ENCODE results near the gene C12orf76. TPM values are rescaled to one million over a fixed set of nuclear protein-coding genes. Genes with fewer than 3 reads are reported as not detected.

C12orf76 gene
- total and polyA plus RNA-seq, 10 of the 15 experiments (the other 5 are each of a cell fraction or from before 2014, with no cell fraction given) = 3.6 to 20.4 (median 10.7) TPM

DNA sequence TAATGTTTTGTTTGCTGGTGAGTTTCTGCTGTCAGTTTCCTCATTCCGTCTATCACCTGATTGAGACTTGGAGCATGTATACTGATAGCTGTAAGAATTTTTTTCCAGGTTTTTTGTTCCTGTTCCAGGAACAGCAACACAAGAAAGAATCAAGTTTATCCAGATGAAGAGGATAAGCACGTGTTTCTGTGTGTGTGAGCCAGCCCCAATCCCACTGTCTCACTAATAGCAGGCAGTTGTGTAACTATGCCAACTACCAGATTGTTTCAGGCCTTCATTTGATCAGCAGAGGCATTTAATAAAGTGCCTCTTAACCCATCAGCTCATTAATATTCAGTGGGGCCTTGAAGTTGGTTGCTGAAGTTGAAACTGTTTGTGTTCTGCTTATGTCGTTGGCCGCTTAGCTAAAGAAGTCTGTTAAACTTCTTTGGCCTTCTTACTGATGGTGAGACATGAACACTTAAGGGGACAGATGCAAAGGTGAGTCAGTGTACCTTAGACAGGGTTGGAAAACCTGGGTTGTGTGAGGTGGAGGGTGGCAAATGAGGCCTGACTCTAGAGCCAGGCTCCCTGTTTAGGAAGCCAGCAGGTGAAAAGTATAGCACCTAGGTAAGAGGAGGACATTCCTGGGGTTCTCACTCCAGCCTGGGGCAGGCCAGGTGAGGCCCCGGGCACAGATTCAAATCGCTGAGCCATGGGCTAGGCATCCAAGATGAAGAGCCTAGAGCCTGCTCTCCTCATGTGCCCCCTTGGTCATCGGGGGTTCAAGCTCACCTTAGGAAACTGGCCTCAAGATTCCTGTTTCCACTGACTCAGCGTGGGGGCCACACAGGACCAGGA, 45.4 kb downstream of the C12orf76 start:
- Histone ChIP-seq H3K4me1 (ENCODE audit: control insufficient read depth, insufficient read depth, low read length) (peaks cover 38% of the 10 kb centered on the region), H3K4me2 (ENCODE audit: control insufficient read depth, insufficient read depth) (peak overlapping the region; percentile 82), H4K20me1 (ENCODE audit: control insufficient read depth, insufficient read depth) (no peaks in the 10 kb centered on the region), H2AFZ (ENCODE audit: control insufficient read depth, low read depth, low read length) (no peak overlapping the region), H3K79me2 (ENCODE audit: control insufficient read depth, insufficient read depth, low read length) (peaks cover 60% of the 10 kb centered on the region), H3K27ac (ENCODE audit: control insufficient read depth, insufficient read depth) (peak overlapping the region; percentile 72), H3K9me3 (replicated peaks; ENCODE audit: control insufficient read depth, insufficient read depth, low read length) (no peaks in the 10 kb centered on the region; the same call in 2 of the 3 replicates), H3K9ac (ENCODE audit: control insufficient read depth, insufficient read depth, low read length) (peak overlapping the region; percentile 16), H3K36me3 (ENCODE audit: control insufficient read depth in 2 of 2, insufficient read depth in 2 of 2, low read length in 1 of 2) (peaks cover 0 to 5% of the 10 kb centered on the region in 2 experiments; a peak in 1 of 4 replicates), H3K4me3 (peak overlapping the region; percentile 92; the same call in 1 of the 2 replicates), H3K27me3 (replicated peaks in 1 of 2; ENCODE audit: control insufficient read depth in 2 of 2, insufficient read depth in 2 of 2, low read length in 1 of 2) (no peaks in the 10 kb centered on the region)
- TF ChIP-seq KLF5 (IDR thresholded peaks at IDR 0.05; ENCODE audit: partially characterized antibody) (no peak), GATAD2B (conservative IDR thresholded peaks at IDR 0.05; ENCODE audit: low read depth) (no peak), ZBED1 (IDR thresholded peaks at IDR 0.05; ENCODE audit: borderline replicate concordance) (no peak), CBX3 (IDR thresholded peaks at IDR 0.05; ENCODE audit: borderline replicate concordance, low read depth) (no peak), ZNF622 (IDR thresholded peaks at IDR 0.05) (no peak), BACH1 (IDR thresholded peaks at IDR 0.05; ENCODE audit: borderline replicate concordance) (no peak), CEBPB (IDR thresholded peaks at IDR 0.05; ENCODE audit: borderline replicate concordance in 1 of 2, low read depth in 2 of 2, low read length in 2 of 2) (no peak), POLR2AphosphoS5 (IDR thresholded peaks at IDR 0.05; ENCODE audit: low read length) (no peak), BMI1 (IDR thresholded peaks at IDR 0.05; ENCODE audit: borderline replicate concordance) (no peak), NFYA (IDR thresholded peaks at IDR 0.05; ENCODE audit: borderline replicate concordance, low read depth, low read length) (no peak), POLR2A (IDR thresholded peaks at IDR 0.05; ENCODE audit: low read depth, low read length) (no peak)
- TF ChIP-seq, protein P1, sequence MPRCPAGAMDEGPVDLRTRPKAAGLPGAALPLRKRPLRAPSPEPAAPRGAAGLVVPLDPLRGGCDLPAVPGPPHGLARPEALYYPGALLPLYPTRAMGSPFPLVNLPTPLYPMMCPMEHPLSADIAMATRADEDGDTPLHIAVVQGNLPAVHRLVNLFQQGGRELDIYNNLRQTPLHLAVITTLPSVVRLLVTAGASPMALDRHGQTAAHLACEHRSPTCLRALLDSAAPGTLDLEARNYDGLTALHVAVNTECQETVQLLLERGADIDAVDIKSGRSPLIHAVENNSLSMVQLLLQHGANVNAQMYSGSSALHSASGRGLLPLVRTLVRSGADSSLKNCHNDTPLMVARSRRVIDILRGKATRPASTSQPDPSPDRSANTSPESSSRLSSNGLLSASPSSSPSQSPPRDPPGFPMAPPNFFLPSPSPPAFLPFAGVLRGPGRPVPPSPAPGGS (IDR thresholded peaks at IDR 0.05; ENCODE audit: borderline replicate concordance, insufficient read depth, low read depth, low read length, poor library complexity, severe bottlenecking) = no peak
- TF ChIP-seq, protein P2, sequence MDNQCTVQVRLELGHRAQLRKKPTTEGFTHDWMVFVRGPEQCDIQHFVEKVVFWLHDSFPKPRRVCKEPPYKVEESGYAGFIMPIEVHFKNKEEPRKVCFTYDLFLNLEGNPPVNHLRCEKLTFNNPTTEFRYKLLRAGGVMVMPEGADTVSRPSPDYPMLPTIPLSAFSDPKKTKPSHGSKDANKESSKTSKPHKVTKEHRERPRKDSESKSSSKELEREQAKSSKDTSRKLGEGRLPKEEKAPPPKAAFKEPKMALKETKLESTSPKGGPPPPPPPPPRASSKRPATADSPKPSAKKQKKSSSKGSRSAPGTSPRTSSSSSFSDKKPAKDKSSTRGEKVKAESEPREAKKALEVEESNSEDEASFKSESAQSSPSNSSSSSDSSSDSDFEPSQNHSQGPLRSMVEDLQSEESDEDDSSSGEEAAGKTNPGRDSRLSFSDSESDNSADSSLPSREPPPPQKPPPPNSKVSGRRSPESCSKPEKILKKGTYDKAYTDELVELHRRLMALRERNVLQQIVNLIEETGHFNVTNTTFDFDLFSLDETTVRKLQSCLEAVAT (IDR thresholded peaks at IDR 0.05) = no peak
- TF ChIP-seq, protein P3, sequence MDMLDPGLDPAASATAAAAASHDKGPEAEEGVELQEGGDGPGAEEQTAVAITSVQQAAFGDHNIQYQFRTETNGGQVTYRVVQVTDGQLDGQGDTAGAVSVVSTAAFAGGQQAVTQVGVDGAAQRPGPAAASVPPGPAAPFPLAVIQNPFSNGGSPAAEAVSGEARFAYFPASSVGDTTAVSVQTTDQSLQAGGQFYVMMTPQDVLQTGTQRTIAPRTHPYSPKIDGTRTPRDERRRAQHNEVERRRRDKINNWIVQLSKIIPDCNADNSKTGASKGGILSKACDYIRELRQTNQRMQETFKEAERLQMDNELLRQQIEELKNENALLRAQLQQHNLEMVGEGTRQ (IDR thresholded peaks at IDR 0.05; ENCODE audit: borderline replicate concordance, low read depth, low read length) = no peak
- no peak for FAIRE-seq
- in situ Hi-C loops (cut with MboI) = no loop called here
- no TSS peak for BruUV-seq (replicated peaks)
- ATAC-seq = no peak
- ChIA-PET SMC1A (ENCODE audit: uncharacterized antibody, unreplicated experiment) (interaction anchor here (1.3 to 4.8 kb wide), 9 partner anchors 8 to 156 kb away, joined by 3 to 29 read pairs (median 4); no protein-coding TSS in a partner anchor), RAD21 (ENCODE audit: unreplicated experiment) (interaction anchor here (0.6 to 3.1 kb wide), 4 partner anchors 8 to 110 kb away, joined by 3 to 12 read pairs (median 6); no protein-coding TSS in a partner anchor), POLR2A (interaction anchor here (0.6 to 2.6 kb wide), 6 partner anchors 8 to 112 kb away, joined by 3 to 19 read pairs (median 5); no protein-coding TSS in a partner anchor), CTCF (interaction anchor here (0.7 to 2.6 kb wide), 7 partner anchors 9 to 428 kb away, joined by 3 to 14 read pairs (median 3); no protein-coding TSS in a partner anchor)
- no peak for DNase-seq (ENCODE audit: low read depth, low spot score)
- intact Hi-C loops (cut with micrococcal nuclease; ENCODE audit: unreplicated experiment) = loop anchor here (2.0 kb wide), 1 partner anchor 280 kb away; no protein-coding TSS in a partner anchor
- 36% methylated on average over 8 of the region's 8 CpGs for WGBS (ENCODE audit: insufficient coverage, insufficient replicate concordance, low lambda C conversion rate, missing lambda C conversion rate)

All from GM12878 (cell line).